CD4-positive, alpha-beta T cell treated with Interleukin-15 for 1 hour (primary cell): Measurements from ENCODE around the gene USP49.
"Not testable (repeated sequence)": the region's sequence is repeated elsewhere in the genome, so short reads cannot be mapped to it uniquely, and the experiment has no call there.

Source experiments
- DNase-seq: peaks from one replicate; pipeline ENCODE4 v3.0.0-alpha.2; 2020

Gene USP49

DNA sequence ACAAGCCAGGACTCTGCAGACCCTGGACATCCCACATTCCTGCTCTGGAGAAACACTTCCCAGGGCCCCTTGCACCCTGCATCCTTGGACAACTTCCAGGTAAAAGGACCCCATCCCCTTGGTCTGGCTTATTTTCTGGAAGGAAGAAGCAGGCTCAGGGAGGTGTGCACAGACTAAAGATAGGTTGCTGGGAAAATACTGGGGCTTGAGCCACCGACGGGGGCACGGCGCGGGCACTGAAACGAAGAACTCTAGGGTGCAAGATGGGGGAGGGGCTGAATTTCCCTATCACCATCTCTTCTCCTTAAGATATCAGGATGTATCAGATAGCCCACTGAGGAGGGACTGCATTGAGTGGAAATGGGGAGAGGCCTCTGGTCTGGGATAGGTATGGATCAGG lies 116.3 kb downstream of the USP49 start:
- DNase-seq, result no peak

DNA sequence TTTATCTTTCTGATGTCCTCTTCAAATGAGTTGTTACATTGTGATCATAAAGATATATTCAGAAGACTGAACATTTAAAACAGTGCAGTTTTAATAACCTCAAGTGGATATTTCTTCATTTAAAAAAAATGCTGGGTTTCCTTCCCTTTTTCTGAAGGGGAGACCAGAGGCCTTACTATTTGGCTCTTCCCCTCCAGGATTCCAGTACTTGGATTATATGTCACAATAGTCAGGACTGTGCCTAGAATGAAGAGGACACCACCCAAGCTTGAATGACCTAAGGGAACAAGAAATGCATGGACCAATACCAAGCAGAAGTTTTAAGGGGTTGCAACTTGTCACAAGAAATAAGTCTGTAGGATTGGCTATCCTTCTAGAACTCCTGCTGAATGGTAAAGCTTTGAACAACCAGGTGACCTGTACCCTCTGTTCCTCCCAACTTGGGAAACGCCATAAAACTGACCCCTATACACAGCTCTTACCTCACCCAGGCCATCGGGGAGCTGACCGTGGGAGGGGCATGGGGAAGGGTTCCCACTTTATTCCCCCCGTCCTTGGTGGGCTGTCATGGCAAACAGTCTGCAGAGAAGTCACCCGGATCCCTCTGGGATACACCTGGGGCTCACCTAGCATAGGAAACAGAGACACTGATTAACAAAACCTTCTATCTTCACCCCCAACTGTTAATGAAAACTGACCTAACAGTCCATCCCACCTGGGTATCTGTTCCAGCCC lies 117.5 kb downstream of the USP49 start:
- no peak for DNase-seq

DNA sequence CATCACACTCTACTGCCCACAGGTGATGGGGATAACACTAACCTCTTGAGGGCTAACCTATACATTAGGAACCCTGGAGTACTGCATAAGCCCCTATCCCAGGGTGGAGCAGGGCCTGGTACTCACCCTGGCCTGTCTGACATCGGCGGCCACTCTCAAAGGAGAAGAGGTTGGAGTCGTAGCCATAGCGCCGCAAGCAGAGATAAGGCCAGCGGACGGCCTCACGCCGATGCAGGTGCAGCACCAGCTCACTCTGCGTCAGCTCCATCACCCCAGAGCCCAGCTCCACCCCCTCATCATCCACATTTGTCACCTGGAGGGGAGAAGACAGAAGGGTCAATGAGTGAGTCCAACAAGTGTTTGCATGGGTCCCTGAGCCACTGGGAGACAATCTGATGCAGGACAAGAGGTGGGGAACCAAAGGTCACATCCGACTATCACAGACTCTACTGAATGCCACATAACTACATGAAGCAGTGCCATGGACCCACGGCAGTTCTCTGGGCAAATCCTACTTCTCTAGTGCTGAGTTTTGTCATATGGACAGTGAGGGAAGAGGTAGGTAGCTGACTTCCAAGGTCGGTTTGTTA lies 119.8 kb downstream of the USP49 start:
- no peak for DNase-seq

DNA sequence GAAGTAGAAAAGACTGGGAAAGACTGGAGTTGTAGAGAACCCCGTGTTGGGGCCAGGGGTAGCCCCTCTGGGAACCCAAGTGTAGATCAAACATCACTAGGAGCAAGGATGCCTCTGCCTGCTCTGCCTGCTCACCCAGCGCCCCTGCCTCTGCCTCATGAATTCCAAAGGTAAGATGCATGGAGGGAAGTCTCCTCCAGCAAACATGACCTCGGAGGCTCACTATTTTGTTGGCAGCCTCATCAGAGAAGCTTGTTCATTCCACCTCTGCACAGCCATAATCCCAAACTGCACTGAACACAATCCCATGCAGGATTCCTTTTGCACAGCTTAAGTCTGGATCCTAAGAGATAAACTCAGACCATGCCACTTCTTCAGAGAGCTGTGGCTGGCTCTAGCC lies 120.3 kb downstream of the USP49 start:
- no peak for DNase-seq

DNA sequence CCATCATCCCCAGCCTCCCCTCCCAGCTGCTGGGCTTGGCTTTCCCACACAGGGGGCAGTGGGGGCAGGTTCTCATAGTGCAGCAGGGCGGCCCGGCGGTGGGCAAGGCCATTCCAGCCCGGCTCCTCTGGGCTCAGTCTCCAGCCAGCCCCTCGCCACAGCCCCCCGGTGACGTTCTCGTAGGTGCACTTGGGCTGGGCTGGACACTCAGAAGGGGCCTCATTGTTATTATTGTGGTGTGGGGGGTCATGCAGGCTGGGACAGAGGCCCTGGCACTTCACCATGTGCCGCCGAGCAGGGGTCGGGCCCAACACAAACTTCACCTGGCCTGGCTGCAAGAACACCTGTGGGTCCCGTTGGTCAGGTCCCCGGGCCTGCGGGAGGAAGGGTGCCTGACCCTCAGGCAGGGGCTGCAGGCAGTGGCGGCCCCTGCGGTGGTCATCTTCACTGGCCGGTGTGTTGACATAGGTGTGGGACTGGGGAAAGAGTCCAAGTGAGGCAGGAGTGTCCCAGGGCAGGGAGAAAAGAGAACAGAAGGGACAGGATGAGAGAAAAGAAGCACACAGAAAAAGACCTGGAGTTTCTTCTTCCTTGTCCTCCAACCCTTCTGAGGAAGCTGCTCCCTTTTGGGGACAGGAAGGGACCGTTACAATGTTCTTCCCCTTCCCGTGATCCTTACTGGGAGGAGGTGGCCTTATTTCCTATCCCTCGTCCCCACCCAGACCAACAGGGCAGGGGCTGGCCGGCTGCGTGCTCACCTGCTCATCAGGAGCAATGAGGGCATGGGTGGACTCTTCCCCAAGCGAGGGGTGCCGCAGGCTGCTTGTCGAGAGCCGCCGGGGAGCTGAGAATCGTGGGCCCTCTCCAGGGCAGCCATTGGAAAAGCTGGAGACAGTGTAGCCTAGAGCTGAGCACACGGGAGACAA lies 123.9 kb downstream of the USP49 start:
- no peak for DNase-seq

DNA sequence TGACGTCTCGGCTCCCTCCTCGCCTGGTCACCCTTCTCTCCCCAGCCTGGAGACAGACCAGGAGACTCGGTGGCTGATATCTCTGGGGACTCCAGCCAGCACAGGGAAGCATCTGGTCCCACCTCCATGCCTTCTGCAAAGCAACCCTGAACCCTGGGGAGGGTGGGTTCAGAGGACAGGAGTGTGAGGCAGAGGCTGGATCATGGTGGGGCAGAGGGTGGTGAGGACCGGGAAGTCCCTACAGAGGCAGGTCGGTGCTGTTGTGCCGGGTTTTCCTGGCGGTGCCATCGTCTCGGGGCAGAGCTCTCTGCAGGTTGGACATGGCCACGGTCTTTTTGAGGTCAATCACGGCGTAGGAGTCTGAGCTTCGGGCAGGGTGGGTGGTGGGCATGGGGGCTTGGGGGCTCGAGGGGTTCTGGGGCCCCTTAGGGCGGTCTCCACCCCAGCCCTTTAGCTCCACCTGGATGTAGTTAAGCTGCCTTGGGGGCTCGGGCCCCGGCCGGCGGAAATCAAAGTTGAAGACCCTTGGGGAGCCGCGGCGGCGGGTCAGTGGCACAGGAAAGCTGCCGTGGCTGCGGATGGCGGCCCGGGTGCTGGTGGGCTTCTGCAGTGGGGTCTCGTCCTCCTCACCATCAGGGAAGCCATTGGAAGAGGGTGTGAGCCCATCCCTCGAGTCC lies 124.7 kb downstream of the USP49 start:
- DNase-seq, result no peak

DNA sequence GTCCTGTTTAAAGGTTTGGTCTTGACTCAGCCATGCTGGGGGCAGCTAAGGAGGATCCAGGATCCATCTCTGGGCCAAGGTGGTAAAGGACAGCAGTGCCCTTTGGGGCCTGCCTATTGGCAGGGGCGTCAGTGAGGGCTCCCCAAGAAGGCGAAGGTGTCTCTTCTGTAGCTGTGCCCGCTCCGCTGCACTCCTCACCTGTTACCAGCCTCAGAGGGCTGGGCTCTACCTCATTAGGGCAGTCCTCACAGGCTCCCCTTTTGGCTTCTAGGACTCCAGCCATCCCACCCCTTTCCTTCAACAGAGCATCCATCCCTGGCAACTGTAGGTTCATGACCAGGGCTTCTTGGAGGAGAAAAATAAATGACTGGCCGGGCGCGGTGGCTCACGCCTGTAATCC lies 125.8 kb downstream of the USP49 start:
- DNase-seq, result no peak

DNA sequence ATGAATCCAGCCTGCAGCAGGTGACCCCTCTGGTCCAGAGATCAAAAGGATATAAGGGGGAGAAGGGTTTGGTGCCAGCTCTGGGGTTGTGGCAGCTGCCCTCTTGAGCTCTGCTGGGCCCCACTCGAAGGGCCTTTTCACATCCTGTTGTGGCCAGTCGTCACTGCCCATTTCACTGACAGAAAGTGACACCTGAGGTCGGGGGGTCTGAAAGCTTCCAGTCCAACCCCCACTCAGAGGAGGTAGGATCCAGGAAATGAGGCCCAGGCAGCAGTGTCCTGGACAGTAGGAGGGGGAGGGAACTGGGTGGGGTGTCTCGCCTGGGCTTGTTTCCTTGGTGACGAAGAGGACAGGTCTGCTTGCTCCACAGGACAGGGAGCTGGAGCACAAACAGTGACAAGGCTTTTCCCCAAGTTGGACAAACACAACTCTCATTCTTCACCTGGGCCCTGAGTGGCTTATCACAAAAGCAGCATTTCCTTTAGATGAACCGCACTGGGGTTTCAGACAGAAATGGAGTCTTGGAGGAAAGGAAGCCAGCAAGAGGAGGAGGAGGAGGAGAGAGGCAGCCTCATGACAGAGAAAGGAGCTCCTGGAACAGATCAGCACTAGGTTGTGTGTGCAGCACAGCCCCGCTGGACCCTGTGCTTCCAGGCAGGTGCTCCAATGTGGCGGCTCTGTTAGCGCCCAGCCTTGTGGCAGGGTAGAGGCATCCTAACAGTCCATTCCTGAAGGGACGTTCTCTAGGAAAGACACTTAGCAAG lies 126.4 kb downstream of the USP49 start:
- no peak for DNase-seq

DNA sequence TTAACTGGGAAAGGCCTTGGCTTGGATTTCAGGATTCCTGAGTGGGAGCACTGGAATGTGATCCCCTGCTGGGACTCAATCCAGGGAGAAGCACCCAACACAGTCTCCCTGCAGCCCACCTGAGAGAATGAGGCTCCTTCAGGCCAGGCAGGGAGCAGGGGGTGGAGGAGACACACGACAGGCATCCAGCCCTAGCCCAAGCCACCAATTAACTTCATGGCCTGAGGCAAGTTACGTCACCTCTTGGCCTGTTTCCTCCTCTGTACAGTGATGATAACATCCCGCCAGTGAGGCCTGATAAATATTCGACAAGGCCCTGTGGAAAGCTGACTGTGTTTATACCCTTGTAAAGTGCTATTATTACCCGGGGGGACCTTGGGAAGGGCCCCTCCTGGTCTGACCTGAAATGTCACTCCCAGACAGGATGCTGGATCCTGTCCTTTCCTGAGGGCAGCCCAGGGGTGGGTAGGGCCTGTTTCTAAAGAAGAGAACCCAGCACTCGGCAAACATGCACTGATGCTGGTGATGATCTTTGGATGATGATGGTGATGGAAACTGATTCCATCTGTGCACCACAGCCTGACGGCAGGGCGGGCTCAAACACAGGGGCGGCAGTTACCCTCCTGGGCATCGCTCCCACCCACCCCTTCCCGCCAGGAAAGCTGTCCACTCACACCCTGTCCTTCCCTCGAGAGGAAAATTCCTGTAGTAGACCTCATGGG lies 127.9 kb downstream of the USP49 start:
- DNase-seq, result no peak

DNA sequence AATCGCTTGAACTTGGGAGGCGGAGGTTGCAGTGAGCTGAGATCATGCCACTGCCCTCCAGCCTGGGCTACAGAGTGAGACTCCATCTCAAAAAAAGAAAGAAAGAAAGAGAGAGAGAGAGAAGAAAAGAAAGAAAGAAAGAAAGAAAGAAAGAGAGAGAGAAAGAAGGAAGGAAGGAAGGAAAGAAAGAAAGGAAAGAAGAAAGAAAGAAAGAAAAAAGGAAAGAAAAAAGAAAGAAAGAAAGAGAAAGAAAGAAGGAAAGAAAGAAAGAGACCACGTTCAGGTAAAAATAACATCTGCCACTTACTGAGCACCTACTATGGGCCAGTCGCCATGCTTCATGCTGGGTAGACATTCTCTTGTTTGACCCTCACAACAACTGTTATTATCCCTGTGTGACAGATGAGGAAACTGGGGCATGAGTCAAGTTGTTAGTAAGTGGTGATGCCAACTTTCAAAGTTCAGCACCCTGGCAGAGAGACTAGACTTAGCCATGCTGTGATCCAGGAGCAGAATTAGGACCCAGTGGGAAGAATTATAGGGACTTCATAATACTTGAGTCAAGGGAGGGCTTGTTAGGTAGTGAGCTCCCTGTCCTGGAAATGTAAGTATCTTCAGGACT lies 129.0 kb downstream of the USP49 start:
- DNase-seq, result not testable (repeated sequence)

DNA sequence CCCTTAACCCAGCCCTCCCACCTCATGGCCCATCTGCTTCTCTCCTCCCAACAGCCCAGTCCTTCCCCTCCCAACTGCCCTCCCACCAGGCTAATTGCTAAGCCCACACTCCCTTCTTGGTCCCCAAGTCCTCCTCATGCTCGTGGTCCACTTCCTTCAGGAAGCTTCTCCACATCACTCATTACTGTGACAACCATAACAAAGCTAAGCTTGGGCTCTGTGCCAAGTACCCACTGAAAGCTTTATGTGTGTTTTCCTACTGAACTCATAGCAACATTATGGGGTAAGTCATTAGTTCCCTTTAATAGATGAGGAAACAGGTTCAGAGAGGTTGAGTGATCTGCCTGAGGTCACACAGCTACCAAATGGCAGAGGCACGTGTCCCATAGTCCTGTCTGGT lies 131.7 kb downstream of the USP49 start:
- DNase-seq, result no peak

DNA sequence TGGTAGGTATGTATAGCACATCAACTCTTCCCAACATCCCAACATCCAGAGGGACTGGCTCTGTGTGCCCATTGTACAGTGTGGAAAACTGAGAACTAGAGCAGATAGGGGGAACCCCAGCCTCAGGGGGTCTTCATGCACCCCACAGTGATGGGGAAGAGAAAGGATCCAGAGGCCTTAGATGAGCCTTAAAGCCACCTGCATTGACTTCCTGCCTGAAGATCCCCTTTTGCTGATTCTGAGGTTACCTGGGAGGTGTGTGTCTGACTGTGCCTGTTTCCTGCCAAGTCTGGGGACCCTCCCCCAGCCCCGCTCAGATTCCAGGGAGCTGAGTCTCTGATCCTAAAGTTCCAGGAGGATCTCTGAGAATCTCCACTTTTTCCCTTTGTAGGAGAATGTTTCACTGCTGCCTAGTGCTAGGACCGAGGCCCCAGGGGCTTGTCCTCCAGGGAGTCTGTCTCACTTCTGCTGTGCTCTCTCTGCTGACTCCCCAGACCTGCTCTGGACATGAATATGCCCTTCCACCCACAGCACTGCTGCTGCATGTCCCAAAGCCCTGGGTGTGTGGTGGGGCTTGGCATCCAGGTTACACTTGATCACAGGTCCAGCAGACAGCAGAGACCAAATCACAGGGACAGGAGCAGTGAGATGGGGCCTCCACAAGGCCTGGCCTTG lies 135.1 kb downstream of the USP49 start:
- no peak for DNase-seq

DNA sequence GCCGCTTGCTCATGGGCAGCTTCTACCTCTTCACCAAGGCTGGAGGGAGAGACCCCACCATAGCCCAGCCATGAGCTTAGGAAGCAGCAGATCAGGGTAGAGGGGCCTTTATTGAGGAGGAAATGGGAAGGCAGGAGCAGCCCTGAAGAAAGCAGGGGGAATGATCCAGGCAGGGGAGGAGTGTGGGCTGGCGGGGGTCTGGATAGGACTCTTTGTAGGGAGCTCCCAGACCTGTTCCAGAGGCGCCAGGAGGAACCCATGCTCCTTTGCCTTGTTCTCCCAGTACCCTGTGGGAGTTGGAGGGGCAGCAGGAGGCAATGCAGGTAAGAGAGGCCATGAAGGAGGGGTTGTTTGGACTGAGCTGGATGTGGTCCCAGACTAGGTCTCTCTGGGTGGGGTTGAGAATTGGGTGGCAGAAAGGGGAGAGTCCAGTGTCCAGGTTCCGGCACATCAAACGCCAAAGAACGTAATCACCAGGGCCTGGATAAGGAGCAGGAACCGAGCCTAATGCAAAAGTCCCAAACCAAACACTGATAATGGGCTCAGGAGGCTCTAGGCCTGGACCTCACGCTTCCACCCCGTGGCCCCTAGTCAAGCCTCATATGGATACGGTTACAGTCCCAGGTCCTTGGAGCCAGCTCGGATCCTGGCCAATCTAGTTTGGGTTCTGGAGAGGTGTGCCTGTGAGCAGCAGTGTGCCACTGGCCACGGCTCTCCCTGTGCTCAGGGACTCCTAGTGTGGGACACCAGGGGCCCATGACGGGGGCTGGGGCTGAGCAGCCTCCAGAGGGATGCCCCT lies 135.9 kb downstream of the USP49 start:
- no peak for DNase-seq

DNA sequence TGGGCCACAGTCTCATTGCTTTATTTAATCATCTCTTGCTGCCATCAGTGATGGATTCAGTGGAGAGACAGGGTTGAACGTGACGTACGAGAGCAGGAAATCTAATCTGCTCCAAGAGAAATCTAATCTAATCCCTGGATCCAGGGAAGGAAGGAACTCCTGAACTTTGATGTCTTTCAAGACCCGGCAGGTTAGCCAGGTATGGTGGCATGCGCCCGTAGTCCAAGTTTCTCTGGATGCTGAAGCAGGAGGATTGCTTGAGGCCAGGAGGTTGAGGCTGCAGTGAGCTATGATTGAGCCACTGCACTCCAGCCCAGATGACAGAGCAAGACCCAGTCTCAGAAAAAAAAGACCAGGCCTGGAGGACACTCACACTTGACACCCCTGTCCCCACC lies 136.5 kb downstream of the USP49 start:
- no peak for DNase-seq

DNA sequence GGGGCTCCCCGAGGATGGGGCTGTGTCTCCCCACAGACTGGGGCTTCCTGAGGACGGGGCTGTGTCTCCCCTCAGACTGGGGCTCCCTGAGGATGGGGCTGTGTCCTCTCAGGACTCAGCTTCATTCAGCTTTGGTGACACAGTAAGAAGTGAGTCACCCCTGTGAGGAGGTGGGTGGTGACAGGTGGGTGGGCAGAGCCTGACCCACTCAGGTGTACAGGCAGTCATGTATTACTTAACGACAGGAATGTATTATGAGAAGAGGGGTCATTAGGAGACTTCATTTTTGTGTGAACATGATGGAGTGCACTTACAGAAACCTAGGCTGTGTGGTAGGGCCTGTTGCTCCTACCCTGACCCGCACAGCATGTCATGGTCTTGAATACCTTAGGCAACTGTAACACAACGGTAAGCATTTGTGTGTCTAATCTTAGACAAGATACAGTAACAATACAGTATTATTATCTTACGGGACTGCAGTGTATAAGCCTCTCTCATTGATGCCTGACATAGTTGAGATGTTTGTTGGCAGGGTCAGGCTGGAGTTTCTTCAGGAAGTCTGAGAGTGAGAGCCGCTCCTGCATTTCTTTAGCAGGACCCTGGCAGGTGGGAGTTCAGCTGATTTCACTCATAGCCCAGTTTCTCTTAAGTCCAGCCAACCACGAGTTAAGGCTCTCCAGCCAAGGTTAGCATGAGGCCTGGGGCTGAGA lies 137.1 kb downstream of the USP49 start:
- DNase-seq, result no peak

DNA sequence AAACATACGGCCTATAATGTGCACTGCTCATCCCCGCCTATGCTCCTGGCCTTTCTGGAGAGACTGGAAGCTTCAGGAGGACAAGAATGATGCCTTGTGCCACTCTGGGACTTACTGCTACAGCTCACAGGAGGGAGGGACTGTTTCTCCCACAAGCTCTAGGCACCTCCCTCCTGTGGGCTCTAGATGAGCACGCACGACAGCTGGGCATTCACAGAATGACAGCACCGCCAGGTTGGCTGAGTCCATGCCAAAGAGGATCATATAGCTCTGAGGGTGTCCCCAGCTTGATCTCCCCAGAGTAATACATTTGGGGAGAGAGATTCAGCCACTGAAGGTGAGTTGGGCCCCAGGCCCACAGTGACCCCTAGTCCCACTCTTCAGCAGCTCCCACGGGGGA lies 137.9 kb downstream of the USP49 start:
- DNase-seq, result no peak

DNA sequence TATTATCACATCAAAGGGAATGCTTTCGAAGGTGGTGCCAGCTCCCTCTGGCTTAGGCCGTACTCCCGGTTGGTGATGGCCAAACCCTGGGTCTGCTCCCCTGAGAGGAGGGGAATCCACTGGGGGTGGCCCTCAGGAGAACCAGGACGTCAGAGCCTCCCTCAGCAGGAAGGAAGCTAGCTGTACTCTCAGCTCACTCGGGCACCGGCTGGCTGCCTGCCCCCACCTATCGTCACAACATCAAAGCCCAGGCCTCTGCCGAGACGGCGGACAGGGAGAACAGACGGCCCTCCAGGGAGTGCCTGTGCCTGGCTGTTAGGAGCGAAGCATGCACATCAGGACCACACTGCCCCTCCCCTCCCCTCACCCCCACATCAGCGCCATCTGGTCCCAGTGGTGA lies 138.8 kb downstream of the USP49 start:
- no peak for DNase-seq

DNA sequence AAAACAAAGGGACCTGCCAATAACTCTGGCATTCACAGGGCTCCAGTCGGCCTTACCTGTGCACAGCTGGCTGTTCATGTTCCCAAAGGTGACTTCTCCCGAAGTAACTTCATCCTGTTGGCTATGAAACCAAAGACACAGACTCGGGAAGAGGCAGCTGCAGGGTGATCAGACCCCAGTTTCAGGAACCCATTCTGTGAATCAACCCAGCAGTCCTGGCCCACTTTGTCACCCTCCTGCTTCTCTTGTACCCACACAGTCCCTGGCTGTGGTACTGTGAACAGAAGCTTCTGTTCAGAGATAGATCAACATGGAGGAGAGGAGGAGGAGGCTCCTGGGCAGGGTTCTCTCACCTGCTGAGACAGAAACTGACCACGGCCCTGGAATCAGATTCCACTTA lies 139.3 kb downstream of the USP49 start:
- DNase-seq, result no peak

DNA sequence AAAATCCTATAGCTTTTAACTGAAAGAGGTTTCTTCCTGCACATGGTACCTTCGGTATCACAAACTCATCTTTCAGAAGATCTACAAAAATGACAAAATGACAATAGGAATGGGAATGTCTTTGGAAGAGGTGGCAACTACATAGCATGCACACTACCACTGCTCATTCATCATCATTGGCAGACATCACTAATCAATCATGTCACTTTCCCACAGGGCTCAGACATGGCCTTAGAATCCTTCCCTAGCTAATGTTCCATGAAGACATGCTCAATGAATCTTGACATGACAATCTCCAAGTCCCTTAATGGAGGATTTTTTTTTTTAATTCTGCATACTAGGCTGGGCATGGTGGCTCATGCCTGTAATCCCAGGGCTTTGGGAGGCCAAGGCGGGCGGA lies 144.8 kb downstream of the USP49 start:
- no peak for DNase-seq
